Activated CD8-positive, alpha-beta memory T cell treated with anti-CD3 and anti-CD28 coated beads, Interleukin-2, amount 10 ng/mL, durations not matched to agents 7 days and 5 days (primary cell): ENCODE data around the gene STK17A. TPM values are rescaled to one million over a fixed set of nuclear protein-coding genes. Genes with fewer than 3 reads are reported as not detected.
A peak's percentile ranks its signal among the peaks of the same experiment; 100 is the strongest.
"Not testable (repeated sequence)": the region's sequence is repeated elsewhere in the genome, so short reads cannot be mapped to it uniquely, and the experiment has no call there.

Source experiments
- ATAC-seq: fragments of 150-1000 bp; cut with Tn5 transposase; one replicate; pipeline ENCODE4 v1.10.0; 2021; ENCODE audit warnings: moderate library complexity
- CTCF ChIA-PET: fragments of 350-600 bp; sonication (Branson Sonifier 250); formaldehyde crosslinking; loops from one replicate; lab custom pipeline; 2021; ENCODE audit warnings: antibody characterized with exemption; lab: Charles Lee
- DNase-seq: peaks from one replicate; pipeline ENCODE4 v3.0.0-alpha.2; 2020
- H3K27ac Mint-ChIP-seq: one replicate; pipeline ENCODE4 v1.8.0; 2021; ENCODE audit warnings: mild to moderate bottlenecking, mixed read lengths
- H3K27me3 Mint-ChIP-seq: one replicate; pipeline ENCODE4 v1.8.0; 2021; ENCODE audit warnings: mixed read lengths
- H3K36me3 Mint-ChIP-seq: one replicate; pipeline ENCODE4 v1.8.0; 2021; ENCODE audit warnings: mild to moderate bottlenecking, mixed read lengths
- H3K4me1 Mint-ChIP-seq: one replicate; pipeline ENCODE4 v1.8.0; 2021; ENCODE audit warnings: mixed read lengths
- H3K4me3 Mint-ChIP-seq: one replicate; pipeline ENCODE4 v1.8.0; 2021; ENCODE audit warnings: mild to moderate bottlenecking, moderate library complexity, mixed read lengths
- H3K9me3 Mint-ChIP-seq: one replicate; pipeline ENCODE4 v1.8.0; 2022; ENCODE audit warnings: low read depth, mixed read lengths
- total RNA-seq, 2 experiments: library from RNA; stranded (reverse); gene quantifications; one replicate each; pipeline ENCODE4 v1.2.3, GENCODE V29; 2021

STK17A gene
- total RNA-seq, 2 experiments from 2014 or later, result 84.9 to 86.1 TPM

DNA sequence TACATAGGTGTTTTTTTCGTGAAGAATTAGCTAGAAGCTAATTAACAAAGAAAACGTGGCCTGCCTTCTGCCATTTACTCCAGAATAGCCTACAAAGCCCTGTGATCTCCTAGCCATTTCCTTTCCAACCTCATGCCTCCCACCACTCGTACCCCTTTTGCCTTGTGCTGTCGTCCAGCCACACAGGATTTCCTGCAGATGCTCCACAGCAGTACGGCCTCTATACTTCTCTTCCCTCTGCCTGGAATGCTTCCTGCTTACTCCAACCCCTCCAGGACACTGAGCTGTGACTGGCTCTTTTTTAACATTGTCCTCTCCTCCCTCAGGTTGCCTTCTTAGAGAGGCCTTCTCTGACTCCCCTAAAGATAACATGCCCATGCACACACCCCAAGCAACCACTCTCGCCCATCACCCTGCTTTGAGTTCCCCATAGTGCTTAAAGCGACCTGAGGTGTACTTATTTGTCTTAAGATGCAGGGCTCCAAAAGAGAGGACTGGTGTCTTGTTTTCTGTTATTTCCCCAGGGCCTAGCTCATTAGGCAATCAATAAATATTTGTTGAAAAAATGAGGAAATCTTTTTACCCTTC is 32.7 kb downstream of the STK17A start:
- H3K4me1 Mint-ChIP-seq, result peaks cover 49% of the 10 kb centered on the region
- CTCF ChIA-PET, result interaction anchor here (1.0 to 7.0 kb wide), 3 partner anchors 32 to 101 kb away, joined by 3 to 41 read pairs (median 3); partner anchors contain the start of gene STK17A
- DNase-seq, result no peak
- H3K27ac Mint-ChIP-seq, result peak overlapping the region; percentile 51
- H3K9me3 Mint-ChIP-seq, result no peaks in the 10 kb centered on the region
- ATAC-seq, result no peak
- H3K4me3 Mint-ChIP-seq, result no peak overlapping the region
- H3K27me3 Mint-ChIP-seq, result no peaks in the 10 kb centered on the region
- H3K36me3 Mint-ChIP-seq, result peaks cover 41% of the 10 kb centered on the region

DNA sequence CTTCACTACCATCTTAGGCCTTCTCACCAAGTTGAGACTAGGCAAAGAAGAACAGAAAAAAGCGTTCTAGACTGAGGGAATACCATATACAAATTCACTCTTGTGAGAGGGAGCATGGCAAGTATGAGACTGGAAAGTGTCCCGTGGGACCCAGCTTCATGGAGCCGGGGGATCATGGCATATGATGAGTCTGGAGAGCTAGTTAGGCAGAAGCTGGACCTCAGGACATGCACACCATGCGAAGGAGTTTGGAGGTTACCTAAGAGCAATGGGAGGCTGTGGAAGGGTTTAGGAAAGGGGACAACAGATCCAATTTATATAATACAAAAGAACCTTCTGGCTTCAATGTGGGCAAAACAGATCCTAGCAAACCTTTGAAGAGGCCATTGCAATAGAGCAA is 34.1 kb downstream of the STK17A start:
- Mint-ChIP-seq H3K4me3 (no peak overlapping the region), H3K36me3 (peaks cover 44% of the 10 kb centered on the region), H3K4me1 (peaks cover 50% of the 10 kb centered on the region), H3K9me3 (no peaks in the 10 kb centered on the region), H3K27me3 (no peaks in the 10 kb centered on the region), H3K27ac (no peak overlapping the region)
- no peak for DNase-seq
- CTCF ChIA-PET, result interaction anchor here (1.2 to 7.0 kb wide), 2 partner anchors 34 to 83 kb away, joined by 3 to 41 read pairs; partner anchors contain the start of gene STK17A
- no peak for ATAC-seq

DNA sequence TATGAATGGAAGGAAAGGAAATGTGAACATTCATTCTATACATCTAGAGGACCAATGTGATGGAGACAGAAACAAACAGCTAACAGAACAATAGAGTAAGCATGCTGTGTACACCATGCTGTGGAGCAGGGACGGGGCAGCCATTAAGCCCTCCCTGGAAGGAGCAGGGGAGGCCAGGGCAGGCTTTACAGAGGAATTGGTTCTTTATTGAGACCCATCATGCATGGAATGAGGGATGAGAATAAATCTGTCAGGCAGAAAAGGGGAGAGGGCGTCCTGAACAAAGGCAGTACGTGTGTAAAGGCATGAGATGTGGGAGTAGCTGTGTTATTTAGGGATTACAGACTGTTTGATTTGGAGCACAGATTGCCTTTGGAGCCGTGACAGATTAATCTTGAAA is 35.2 kb downstream of the STK17A start:
- Mint-ChIP-seq H3K9me3 (no peaks in the 10 kb centered on the region), H3K27me3 (no peaks in the 10 kb centered on the region), H3K27ac (no peak overlapping the region), H3K36me3 (peaks cover 43% of the 10 kb centered on the region), H3K4me1 (peaks cover 51% of the 10 kb centered on the region), H3K4me3 (no peak overlapping the region)
- ATAC-seq, result no peak
- DNase-seq, result no peak
- CTCF ChIA-PET, result interaction anchor here (0.7 to 7.0 kb wide), 3 partner anchors 31 to 35 kb away, joined by 3 to 42 read pairs (median 41); partner anchors contain the start of gene STK17A

DNA sequence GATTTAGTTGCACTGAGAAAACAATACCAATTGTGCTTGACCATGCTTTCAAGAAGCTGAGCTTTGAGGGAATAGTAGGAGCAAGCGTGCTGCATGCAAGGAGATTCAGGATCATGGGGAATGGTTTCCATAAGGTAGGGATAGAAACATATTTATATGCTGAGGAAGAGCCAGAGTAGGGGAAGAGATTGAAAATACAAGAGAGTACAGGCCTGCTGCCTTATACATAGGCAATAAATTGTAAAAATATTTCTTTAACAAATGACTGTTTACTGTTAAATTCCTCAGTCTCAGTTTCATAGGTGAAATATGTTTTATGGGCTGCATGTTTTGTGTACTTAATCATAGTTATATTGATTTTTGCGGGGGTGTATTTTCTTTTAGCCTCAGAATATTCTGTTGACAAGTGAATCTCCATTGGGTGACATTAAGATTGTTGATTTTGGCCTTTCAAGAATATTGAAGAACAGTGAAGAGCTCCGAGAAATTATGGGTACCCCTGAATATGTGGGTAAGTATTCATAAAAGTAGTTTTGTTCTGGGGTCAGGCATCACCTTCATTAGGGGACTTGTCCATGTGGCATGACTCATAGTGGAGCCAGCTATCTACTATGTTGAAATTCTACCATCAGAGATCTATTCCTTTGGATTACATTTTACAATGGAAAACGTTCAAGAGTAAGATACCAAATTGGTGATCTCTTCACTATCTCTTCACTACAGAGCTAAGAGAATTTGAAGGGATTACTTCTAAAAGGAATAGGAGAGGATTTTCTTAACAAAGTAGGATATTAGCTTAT is 36.5 kb downstream of the STK17A start:
- H3K4me3 Mint-ChIP-seq, result no peak overlapping the region
- DNase-seq (no peak), ATAC-seq (no peak)
- CTCF ChIA-PET, result interaction anchor here (0.6 to 5.4 kb wide), 6 partner anchors 10 to 164 kb away, joined by 3 to 42 read pairs (median 4); partner anchors contain the start of gene STK17A
- no peak overlapping the region for H3K27ac Mint-ChIP-seq
- peaks cover 51% of the 10 kb centered on the region for H3K4me1 Mint-ChIP-seq
- no peaks in the 10 kb centered on the region for H3K27me3 Mint-ChIP-seq
- peaks cover 44% of the 10 kb centered on the region for H3K36me3 Mint-ChIP-seq
- no peaks in the 10 kb centered on the region for H3K9me3 Mint-ChIP-seq

DNA sequence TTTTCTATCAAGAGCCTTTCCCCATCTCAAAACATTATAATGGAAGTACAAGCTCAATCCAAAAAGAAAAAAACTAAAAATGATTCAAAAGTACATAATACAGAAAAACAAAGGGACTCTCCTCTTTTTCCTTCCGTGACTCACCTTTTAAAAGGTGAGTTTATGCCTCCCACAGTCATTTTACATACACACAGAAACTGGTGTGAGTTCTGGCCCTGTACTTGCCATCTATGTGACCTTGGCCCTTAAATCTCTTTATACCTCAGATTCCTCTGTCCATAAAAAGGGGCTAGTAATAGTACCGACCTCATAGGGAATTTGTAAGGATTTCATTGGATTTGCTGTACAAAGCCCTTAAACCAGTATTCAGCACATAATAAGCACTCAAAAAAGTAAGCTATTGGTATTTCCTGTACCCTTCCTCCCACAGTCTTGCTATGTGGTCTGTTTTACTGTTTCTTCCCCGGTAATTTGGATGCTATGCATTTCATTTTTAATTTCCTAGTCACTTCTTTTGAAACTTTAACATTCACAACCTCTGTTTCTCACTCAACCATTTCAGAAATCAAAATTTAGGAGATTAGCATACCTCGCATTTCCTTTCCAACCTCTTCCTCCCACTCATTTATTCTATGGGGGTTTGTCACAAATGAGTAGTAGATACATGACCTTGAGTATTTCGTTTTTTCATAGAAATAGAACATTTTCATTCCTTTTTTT is 39.0 kb downstream of the STK17A start:
- Mint-ChIP-seq H3K36me3 (peaks cover 52% of the 10 kb centered on the region), H3K4me3 (no peak overlapping the region)

DNA sequence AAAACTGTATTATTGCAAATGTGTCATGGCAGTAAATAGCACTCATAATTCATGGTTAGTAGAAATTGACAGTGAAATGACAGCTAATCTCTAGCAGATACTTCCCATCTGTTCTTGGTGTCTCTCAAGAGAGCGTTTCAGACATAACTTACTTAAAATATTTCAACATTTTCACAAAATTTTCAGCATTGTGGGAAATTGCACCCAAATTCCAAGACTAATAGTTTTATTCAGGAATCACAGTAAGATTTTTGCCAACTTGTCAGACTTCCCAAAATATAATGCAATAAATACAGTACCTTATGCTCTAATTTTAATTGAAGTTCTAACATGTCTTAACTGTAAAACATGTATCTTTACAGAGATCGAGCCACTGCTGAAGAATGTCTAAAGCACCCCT is 41.2 kb downstream of the STK17A start:
- Mint-ChIP-seq H3K9me3 (no peaks in the 10 kb centered on the region), H3K4me3 (no peak overlapping the region), H3K27me3 (no peaks in the 10 kb centered on the region), H3K4me1 (peaks cover 76% of the 10 kb centered on the region), H3K27ac (peak overlapping the region; percentile 75), H3K36me3 (peaks cover 73% of the 10 kb centered on the region)
- ATAC-seq (no peak), DNase-seq (no peak)
- CTCF ChIA-PET, result no interaction called here

More for the DNA sequence above, 39.0 kb downstream of the STK17A start:
- H3K27me3 Mint-ChIP-seq, result no peaks in the 10 kb centered on the region
- ATAC-seq (peak; percentile 21), DNase-seq (no peak)
- H3K27ac Mint-ChIP-seq, result peak overlapping the region; percentile 67
- H3K9me3 Mint-ChIP-seq, result no peaks in the 10 kb centered on the region
- CTCF ChIA-PET, result interaction anchor here (0.8 to 5.4 kb wide), 6 partner anchors 9 to 78 kb away, joined by 3 to 42 read pairs (median 4); partner anchors contain the start of gene STK17A
- peaks cover 55% of the 10 kb centered on the region for H3K4me1 Mint-ChIP-seq

DNA sequence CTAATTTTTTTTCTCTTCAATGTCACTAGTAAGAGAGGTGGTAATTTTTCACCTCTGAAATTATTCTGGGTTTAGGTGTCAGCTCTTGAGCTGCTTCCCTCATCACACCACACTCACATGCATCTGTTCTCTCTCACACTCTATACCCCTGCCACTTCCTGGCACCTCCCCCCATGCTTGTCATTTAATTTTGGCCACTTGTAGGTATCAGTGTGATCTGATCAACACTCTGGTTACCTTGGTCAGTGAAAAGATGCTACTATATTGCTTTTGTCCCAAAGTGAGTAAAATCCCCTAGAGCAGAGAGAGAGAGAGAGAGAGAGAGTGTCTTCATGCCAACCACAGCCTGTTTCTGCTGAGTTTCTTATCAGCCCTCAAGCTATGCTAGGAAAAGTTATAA is 42.5 kb downstream of the STK17A start:
- H3K4me3 Mint-ChIP-seq, result peak overlapping the region; percentile 8
- ATAC-seq, result peak; percentile 86

DNA sequence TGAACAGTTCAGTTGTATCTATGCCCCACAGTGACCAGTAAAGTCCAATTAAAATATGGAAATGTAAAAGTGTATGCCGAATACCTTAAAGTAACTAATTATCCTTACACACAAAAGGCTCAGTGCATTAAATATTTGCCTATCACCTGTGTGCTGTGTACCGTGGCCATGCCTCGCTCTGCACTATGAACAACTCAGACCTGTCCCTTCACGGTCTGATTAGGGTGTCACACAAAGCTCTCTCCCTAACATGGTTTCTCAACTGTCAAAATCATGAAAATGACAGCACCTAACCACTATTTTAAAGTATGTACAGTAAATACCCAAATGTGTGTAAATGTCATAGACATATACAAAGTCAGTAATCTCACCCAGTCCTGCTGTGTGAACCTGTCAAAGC is 43.1 kb downstream of the STK17A start:
- no peak overlapping the region for H3K4me3 Mint-ChIP-seq
- CTCF ChIA-PET, result interaction anchor here (1.0 to 11.3 kb wide), 6 partner anchors 22 to 74 kb away, joined by 3 to 90 read pairs (median 4); partner anchors contain the start of gene STK17A
- DNase-seq (no peak), ATAC-seq (peak; percentile 10)
- peaks cover 79% of the 10 kb centered on the region for H3K36me3 Mint-ChIP-seq
- no peaks in the 10 kb centered on the region for H3K9me3 Mint-ChIP-seq
- H3K27me3 Mint-ChIP-seq, result no peaks in the 10 kb centered on the region
- peak overlapping the region; percentile 75 for H3K27ac Mint-ChIP-seq
- peaks cover 85% of the 10 kb centered on the region for H3K4me1 Mint-ChIP-seq

More for the DNA sequence above, 42.5 kb downstream of the STK17A start:
- peak; percentile 83 for DNase-seq
- no peaks in the 10 kb centered on the region for H3K27me3 Mint-ChIP-seq
- peak overlapping the region; percentile 75 for H3K27ac Mint-ChIP-seq
- H3K9me3 Mint-ChIP-seq, result no peaks in the 10 kb centered on the region
- peaks cover 78% of the 10 kb centered on the region for H3K36me3 Mint-ChIP-seq
- peaks cover 84% of the 10 kb centered on the region for H3K4me1 Mint-ChIP-seq
- CTCF ChIA-PET, result interaction anchor here (0.6 to 11.3 kb wide), 8 partner anchors 23 to 100 kb away, joined by 3 to 90 read pairs (median 4); partner anchors contain the start of gene STK17A

DNA sequence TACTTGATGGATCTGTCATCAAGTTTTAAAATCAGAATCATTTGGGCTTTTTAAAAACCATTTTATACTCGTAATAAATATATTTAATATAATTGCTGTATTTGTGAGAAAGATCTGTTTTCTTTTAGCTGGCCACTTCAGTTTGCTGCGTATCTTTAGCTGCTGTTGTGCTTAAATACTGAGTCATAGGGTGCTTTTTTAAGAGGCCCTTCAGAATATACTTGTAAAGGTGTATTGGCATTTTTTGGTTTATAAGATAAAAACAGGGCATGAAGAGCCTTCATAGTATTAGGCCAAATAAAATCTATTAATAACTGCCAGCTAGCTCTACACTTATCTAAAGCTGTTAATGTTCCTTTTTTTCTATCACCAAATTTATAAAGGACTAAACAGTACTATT is 43.8 kb downstream of the STK17A start:
- peaks cover 86% of the 10 kb centered on the region for H3K4me1 Mint-ChIP-seq
- CTCF ChIA-PET, result interaction anchor here (1.2 to 11.3 kb wide), 5 partner anchors 32 to 73 kb away, joined by 3 to 90 read pairs (median 5); partner anchors contain the start of gene STK17A
- DNase-seq (no peak), ATAC-seq (no peak)
- peak overlapping the region; percentile 75 for H3K27ac Mint-ChIP-seq
- no peak overlapping the region for H3K4me3 Mint-ChIP-seq
- no peaks in the 10 kb centered on the region for H3K27me3 Mint-ChIP-seq
- peaks cover 79% of the 10 kb centered on the region for H3K36me3 Mint-ChIP-seq
- no peaks in the 10 kb centered on the region for H3K9me3 Mint-ChIP-seq

DNA sequence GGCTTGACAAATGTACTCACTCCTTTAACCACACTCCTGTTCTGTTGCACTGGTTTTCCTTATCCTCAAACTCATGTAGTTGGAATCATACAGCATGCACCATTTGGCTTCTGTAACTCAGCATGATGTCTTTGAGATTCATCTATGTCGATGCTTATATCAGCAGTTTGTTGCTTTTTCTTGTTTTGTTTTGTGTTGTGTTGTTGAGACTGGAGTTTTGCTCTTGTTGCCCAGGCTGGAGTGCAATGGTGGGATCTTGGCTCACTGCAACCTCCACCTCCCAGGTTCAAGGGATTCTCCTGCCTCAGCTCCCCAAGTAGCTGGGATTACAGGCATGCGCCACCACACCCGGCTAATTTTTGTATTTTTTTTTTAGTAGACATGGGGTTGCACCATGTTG is 44.9 kb downstream of the STK17A start:
- CTCF ChIA-PET, result interaction anchor here (1.2 to 11.3 kb wide), 3 partner anchors 30 to 72 kb away, joined by 3 to 90 read pairs (median 3); partner anchors contain the start of gene STK17A
- not testable (repeated sequence) for H3K9me3 Mint-ChIP-seq
- peaks cover 81% of the 10 kb centered on the region for H3K36me3 Mint-ChIP-seq

DNA sequence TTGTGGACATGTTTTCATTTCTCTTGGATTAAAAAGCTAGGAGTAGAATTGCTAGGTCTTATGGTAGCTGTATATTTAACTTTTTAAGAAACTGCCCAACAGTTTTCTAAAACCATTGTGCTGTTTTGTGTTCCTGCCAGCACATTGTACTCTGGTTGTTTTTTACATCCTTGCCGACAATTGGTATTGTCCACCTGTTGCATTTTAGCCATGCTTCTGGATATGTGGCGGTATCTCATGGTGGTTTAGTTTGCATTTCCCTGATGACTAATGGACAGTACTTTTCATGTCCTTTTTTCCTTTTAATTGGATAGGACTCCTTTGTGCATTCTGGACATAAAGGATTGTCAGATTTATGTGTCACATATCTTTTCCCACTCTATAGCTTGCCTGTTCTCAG is 45.5 kb downstream of the STK17A start:
- Mint-ChIP-seq H3K4me1 (peaks cover 87% of the 10 kb centered on the region), H3K36me3 (peaks cover 83% of the 10 kb centered on the region), H3K9me3 (no peaks in the 10 kb centered on the region), H3K27me3 (no peaks in the 10 kb centered on the region), H3K27ac (peak overlapping the region; percentile 41), H3K4me3 (no peak overlapping the region)
- no peak for ATAC-seq
- DNase-seq, result no peak
- CTCF ChIA-PET, result interaction anchor here (1.2 to 11.3 kb wide), 3 partner anchors 31 to 71 kb away, joined by 3 to 90 read pairs (median 3); partner anchors contain the start of gene STK17A

More for the DNA sequence above, 44.9 kb downstream of the STK17A start:
- H3K27me3 Mint-ChIP-seq, H3K4me3 Mint-ChIP-seq, ATAC-seq, DNase-seq: not testable (repeated sequence)
- peak overlapping the region; percentile 21 for H3K27ac Mint-ChIP-seq
- H3K4me1 Mint-ChIP-seq, result peaks cover 85% of the 10 kb centered on the region

DNA sequence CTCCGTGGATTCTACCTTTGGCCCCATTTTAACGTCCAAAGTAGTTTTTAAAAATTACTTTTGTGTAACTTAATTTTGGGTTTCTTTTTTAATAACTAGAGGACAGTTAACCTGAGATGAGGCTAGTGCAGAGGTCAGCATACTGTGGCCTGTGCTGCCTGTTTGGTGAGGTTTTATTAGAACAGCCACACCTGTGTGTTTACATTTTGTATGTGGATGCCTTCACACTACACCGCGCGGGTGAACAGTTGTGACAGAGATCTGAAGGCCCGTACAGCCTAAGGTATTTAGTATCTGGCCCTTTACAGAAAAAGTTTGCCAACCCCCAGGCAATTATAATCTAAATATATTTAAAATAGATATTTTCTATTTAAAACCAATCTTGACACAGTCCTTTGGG is 46.9 kb downstream of the STK17A start:
- CTCF ChIA-PET, result interaction anchor here (0.7 to 11.3 kb wide), 6 partner anchors 10 to 70 kb away, joined by 3 to 90 read pairs (median 4); partner anchors contain the start of gene STK17A
- ATAC-seq, result no peak
- Mint-ChIP-seq H3K9me3 (no peaks in the 10 kb centered on the region), H3K36me3 (peaks cover 84% of the 10 kb centered on the region), H3K27me3 (no peaks in the 10 kb centered on the region), H3K4me1 (peaks cover 84% of the 10 kb centered on the region), H3K4me3 (no peak overlapping the region), H3K27ac (no peak overlapping the region)
- no peak for DNase-seq
